SK-N-MC (cell line): ENCODE results near the gene CCL13.

Source experiments
- EZH2 ChIP-seq: fragments of 200-600 bp; sonication (generic); IDR thresholded peaks from one replicate; pipeline ENCODE4 v1.6.1; 2017; ENCODE audit warnings: antibody characterized with exemption
- FOXP2 ChIP-seq: optimal IDR thresholded peaks from 2 replicates; pipeline ENCODE3; 2011; ENCODE audit warnings: mild to moderate bottlenecking, moderate library complexity; ENCODE audit not compliant: insufficient read depth; ENCODE audit errors: extremely low read length, control extremely low read depth
- POLR2AphosphoS5 ChIP-seq: IDR thresholded peaks from 2 replicates; pipeline ENCODE4 v1.6.1; 2012; ENCODE audit warnings: mild to moderate bottlenecking, low read depth, low read length, borderline replicate concordance

DNA sequence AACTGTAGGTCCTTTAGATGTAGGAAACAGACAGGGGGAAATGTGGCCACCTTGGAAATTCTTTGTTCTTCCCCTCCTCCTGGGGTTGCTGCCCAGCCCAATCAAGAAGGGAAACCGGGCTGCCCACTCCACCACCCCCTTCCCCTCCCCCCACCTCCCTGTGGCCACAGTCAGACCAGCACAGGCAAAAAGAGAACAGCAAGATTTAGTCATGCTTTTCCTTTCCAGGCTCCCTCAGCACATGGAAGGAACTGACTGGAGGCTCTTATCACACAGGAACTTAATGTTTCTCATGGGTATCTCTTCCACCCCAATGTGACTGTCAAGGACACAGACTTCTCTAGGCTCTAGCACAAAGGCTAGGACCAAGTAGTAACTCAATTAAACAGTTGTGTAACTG, 9.7 kb downstream of the CCL13 start:
- TF ChIP-seq POLR2AphosphoS5 (no peak), EZH2 (no peak), FOXP2 (no peak)
